NCI-H2029 treated with DMSO at 0.1 percent for 48 hours (cell line): ENCODE data around the gene ZFR2.

Experiments used
- DNase-seq: peaks from one replicate; lab custom pipeline; 2025; lab: John Stamatoyannopoulos, UW

ZFR2 gene

GRCh38 chr19:3814648-3815047 lies 54.2 kb downstream of the ZFR2 start:
- no peak for DNase-seq

- DNase-seq, result no peak
Measured at GRCh38 chr19:3813473-3814392, 55.1 kb downstream of the ZFR2 start.

GRCh38 chr19:3810708-3811355 lies 58.0 kb downstream of the ZFR2 start:
- no peak for DNase-seq

GRCh38 chr19:3809881-3810707 lies 58.7 kb downstream of the ZFR2 start:
- DNase-seq, result no peak

- no peak for DNase-seq
Measured at GRCh38 chr19:3808420-3809143, 60.3 kb downstream of the ZFR2 start.

GRCh38 chr19:3807574-3808354 lies 61.1 kb downstream of the ZFR2 start:
- DNase-seq, result no peak

- DNase-seq, result no peak
Measured at GRCh38 chr19:3807131-3807480, 61.7 kb downstream of the ZFR2 start.

GRCh38 chr19:3805859-3806258 lies 63.0 kb downstream of the ZFR2 start:
- DNase-seq, result no peak

GRCh38 chr19:3804429-3804828 lies 64.4 kb downstream of the ZFR2 start:
- no peak for DNase-seq

- no peak for DNase-seq
Measured at GRCh38 chr19:3803986-3804385, 64.9 kb downstream of the ZFR2 start.

GRCh38 chr19:3803114-3803888 lies 65.5 kb downstream of the ZFR2 start:
- no peak for DNase-seq

- DNase-seq, result peak; percentile 5
Measured at GRCh38 chr19:3801412-3802096, 67.3 kb downstream of the ZFR2 start.

GRCh38 chr19:3800996-3801395 lies 67.8 kb downstream of the ZFR2 start:
- DNase-seq, result no peak

- no peak for DNase-seq
Measured at GRCh38 chr19:3798137-3798536, 70.7 kb downstream of the ZFR2 start.

- no peak for DNase-seq
Measured at GRCh38 chr19:3796358-3796757, 72.5 kb downstream of the ZFR2 start.

- DNase-seq, result no peak
Measured at GRCh38 chr19:3793799-3794198, 75.0 kb downstream of the ZFR2 start.

- no peak for DNase-seq
Measured at GRCh38 chr19:3792114-3792513, 76.7 kb downstream of the ZFR2 start.

GRCh38 chr19:3790941-3791340 lies 77.9 kb downstream of the ZFR2 start:
- no peak for DNase-seq

GRCh38 chr19:3790209-3790734 lies 78.6 kb downstream of the ZFR2 start:
- no peak for DNase-seq
